HEK293 (cell line): ENCODE data around the gene S1PR2.

Experiments
- GLI4 ChIP-seq: fragments of 450-650 bp; formaldehyde crosslinking; IDR thresholded peaks from 2 replicates; pipeline ENCODE4 v1.5.1; 2016; ENCODE audit warnings: missing biosample characterization, missing genetic modification characterization
- KLF10 ChIP-seq: fragments of 450-650 bp; IDR thresholded peaks from 2 replicates; pipeline ENCODE4 v1.5.1; 2018; ENCODE audit warnings: missing biosample characterization, mild to moderate bottlenecking, missing genetic modification characterization
- SP7 ChIP-seq: fragments of 450-650 bp; formaldehyde crosslinking; IDR thresholded peaks from 2 replicates; pipeline ENCODE4 v1.5.1; 2016; ENCODE audit warnings: missing biosample characterization, missing genetic modification characterization
- YY1 ChIP-seq: fragments of 450-650 bp; formaldehyde crosslinking; IDR thresholded peaks from 2 replicates; pipeline ENCODE4 v1.5.1; 2018; ENCODE audit warnings: missing biosample characterization, missing genetic modification characterization
- ZNF10 ChIP-seq: fragments of 450-650 bp; formaldehyde crosslinking; IDR thresholded peaks from 2 replicates; pipeline ENCODE4 v1.5.1; 2017; ENCODE audit warnings: missing biosample characterization, missing genetic modification characterization
- ZNF112 ChIP-seq: fragments of 450-650 bp; formaldehyde crosslinking; IDR thresholded peaks from 2 replicates; pipeline ENCODE4 v1.5.0; 2017; ENCODE audit warnings: missing biosample characterization, missing genetic modification characterization
- ZNF174 ChIP-seq: fragments of 450-650 bp; formaldehyde crosslinking; IDR thresholded peaks from 2 replicates; pipeline ENCODE4 v1.5.0; 2017; ENCODE audit warnings: missing biosample characterization, mild to moderate bottlenecking, missing genetic modification characterization
- ZNF211 ChIP-seq: fragments of 450-650 bp; formaldehyde crosslinking; IDR thresholded peaks from 2 replicates; pipeline ENCODE4 v1.5.1; 2016; ENCODE audit warnings: low read depth, missing biosample characterization, missing genetic modification characterization
- ZNF266 ChIP-seq: fragments of 450-650 bp; formaldehyde crosslinking; IDR thresholded peaks from 2 replicates; pipeline ENCODE4 v1.5.1; 2016; ENCODE audit warnings: missing biosample characterization, missing genetic modification characterization, low read depth
- ZNF274 ChIP-seq, 2 experiments: fragments of 200-500 bp in 1 of 2; fragments of 450-650 bp in 1 of 2; sonication (Bioruptor generic) in 1 of 2; formaldehyde crosslinking in 1 of 2; IDR thresholded peaks; 2 replicates each; pipeline versions ENCODE4 v1.5.1 to v1.6.1; 2014 to 2016; ENCODE audit warnings: borderline replicate concordance in 1 of 2, inconsistent platforms in 1 of 2, low read length in 1 of 2, missing biosample characterization in 1 of 2, missing genetic modification characterization in 1 of 2
- ZNF335 ChIP-seq: fragments of 450-650 bp; formaldehyde crosslinking; conservative IDR thresholded peaks from 2 replicates; pipeline ENCODE4 v1.5.1; 2016; ENCODE audit warnings: missing biosample characterization, missing genetic modification characterization
- ZNF433 ChIP-seq: fragments of 450-650 bp; formaldehyde crosslinking; IDR thresholded peaks from 2 replicates; pipeline ENCODE4 v1.5.1; 2016; ENCODE audit warnings: missing biosample characterization, missing genetic modification characterization, low read depth
- ZNF521 ChIP-seq: fragments of 450-650 bp; formaldehyde crosslinking; IDR thresholded peaks from 2 replicates; pipeline ENCODE4 v1.5.1; 2017; ENCODE audit warnings: missing biosample characterization, mild to moderate bottlenecking, missing genetic modification characterization
- ZNF530 ChIP-seq: fragments of 450-650 bp; formaldehyde crosslinking; IDR thresholded peaks from 2 replicates; pipeline ENCODE4 v1.5.1; 2016; ENCODE audit warnings: low read depth, missing biosample characterization, missing genetic modification characterization
- ZNF549 ChIP-seq: fragments of 450-650 bp; IDR thresholded peaks from 2 replicates; pipeline ENCODE4 v1.5.1; 2018; ENCODE audit warnings: missing biosample characterization, missing genetic modification characterization, mild to moderate bottlenecking, inconsistent platforms, moderate library complexity
- ZNF600 ChIP-seq: fragments of 450-650 bp; formaldehyde crosslinking; IDR thresholded peaks from 2 replicates; pipeline ENCODE4 v1.5.1; 2016; ENCODE audit warnings: missing biosample characterization, missing genetic modification characterization
- ZNF610 ChIP-seq: fragments of 450-650 bp; formaldehyde crosslinking; IDR thresholded peaks from 2 replicates; pipeline ENCODE4 v1.5.1; 2016; ENCODE audit warnings: missing biosample characterization, missing genetic modification characterization, borderline replicate concordance
- ZNF624 ChIP-seq: fragments of 450-650 bp; formaldehyde crosslinking; IDR thresholded peaks from 2 replicates; pipeline ENCODE4 v1.5.1; 2017; ENCODE audit warnings: missing biosample characterization, missing genetic modification characterization
- ZNF629 ChIP-seq: fragments of 450-650 bp; formaldehyde crosslinking; IDR thresholded peaks from 2 replicates; pipeline ENCODE4 v1.5.1; 2017; ENCODE audit warnings: missing biosample characterization, missing genetic modification characterization
- ZNF664 ChIP-seq: fragments of 450-650 bp; formaldehyde crosslinking; IDR thresholded peaks from 2 replicates; pipeline ENCODE4 v1.5.1; 2016; ENCODE audit warnings: missing biosample characterization, missing genetic modification characterization
- ZNF707 ChIP-seq: fragments of 450-650 bp; formaldehyde crosslinking; IDR thresholded peaks from 2 replicates; pipeline ENCODE4 v1.5.1; 2016; ENCODE audit warnings: missing biosample characterization, missing genetic modification characterization
- ZNF830 ChIP-seq: fragments of 450-650 bp; IDR thresholded peaks from 2 replicates; pipeline ENCODE4 v1.5.0; 2018; ENCODE audit warnings: missing biosample characterization, missing genetic modification characterization, low read depth, mild to moderate bottlenecking, moderate library complexity
- ZSCAN30 ChIP-seq: fragments of 450-650 bp; IDR thresholded peaks from 2 replicates; pipeline ENCODE4 v1.5.1; 2018; ENCODE audit warnings: missing biosample characterization, mild to moderate bottlenecking, missing genetic modification characterization, moderate library complexity
- TF ChIP-seq, protein P1 (sequence below): sonication (generic); formaldehyde crosslinking; IDR thresholded peaks from 2 replicates; pipeline ENCODE4 v1.8.1; 2022; ENCODE audit warnings: mild to moderate bottlenecking, moderate library complexity, missing genetic modification reagents
- TF ChIP-seq, protein P2 (sequence below): fragments of 450-650 bp; IDR thresholded peaks from 2 replicates; pipeline ENCODE4 v1.5.1; 2018; ENCODE audit warnings: missing biosample characterization, mild to moderate bottlenecking, missing genetic modification characterization
- TF ChIP-seq, protein P3 (sequence below): IDR thresholded peaks from 2 replicates; pipeline ENCODE4 v1.6.1; 2011; ENCODE audit warnings: mild to moderate bottlenecking, low read depth, low read length, borderline replicate concordance
- TF ChIP-seq, protein P4 (sequence below): fragments of 450-650 bp; formaldehyde crosslinking; IDR thresholded peaks from 2 replicates; pipeline ENCODE4 v1.5.1; 2017; ENCODE audit warnings: missing biosample characterization, missing genetic modification characterization
- TF ChIP-seq, protein P5 (sequence below): fragments of 450-650 bp; formaldehyde crosslinking; IDR thresholded peaks from 2 replicates; pipeline ENCODE4 v1.5.1; 2016; ENCODE audit warnings: missing biosample characterization, missing genetic modification characterization
- TF ChIP-seq, protein P6 (sequence below): fragments of 450-650 bp; formaldehyde crosslinking; IDR thresholded peaks from 2 replicates; pipeline ENCODE4 v1.5.1; 2016; ENCODE audit warnings: missing biosample characterization, missing genetic modification characterization

S1PR2 gene

DNA sequence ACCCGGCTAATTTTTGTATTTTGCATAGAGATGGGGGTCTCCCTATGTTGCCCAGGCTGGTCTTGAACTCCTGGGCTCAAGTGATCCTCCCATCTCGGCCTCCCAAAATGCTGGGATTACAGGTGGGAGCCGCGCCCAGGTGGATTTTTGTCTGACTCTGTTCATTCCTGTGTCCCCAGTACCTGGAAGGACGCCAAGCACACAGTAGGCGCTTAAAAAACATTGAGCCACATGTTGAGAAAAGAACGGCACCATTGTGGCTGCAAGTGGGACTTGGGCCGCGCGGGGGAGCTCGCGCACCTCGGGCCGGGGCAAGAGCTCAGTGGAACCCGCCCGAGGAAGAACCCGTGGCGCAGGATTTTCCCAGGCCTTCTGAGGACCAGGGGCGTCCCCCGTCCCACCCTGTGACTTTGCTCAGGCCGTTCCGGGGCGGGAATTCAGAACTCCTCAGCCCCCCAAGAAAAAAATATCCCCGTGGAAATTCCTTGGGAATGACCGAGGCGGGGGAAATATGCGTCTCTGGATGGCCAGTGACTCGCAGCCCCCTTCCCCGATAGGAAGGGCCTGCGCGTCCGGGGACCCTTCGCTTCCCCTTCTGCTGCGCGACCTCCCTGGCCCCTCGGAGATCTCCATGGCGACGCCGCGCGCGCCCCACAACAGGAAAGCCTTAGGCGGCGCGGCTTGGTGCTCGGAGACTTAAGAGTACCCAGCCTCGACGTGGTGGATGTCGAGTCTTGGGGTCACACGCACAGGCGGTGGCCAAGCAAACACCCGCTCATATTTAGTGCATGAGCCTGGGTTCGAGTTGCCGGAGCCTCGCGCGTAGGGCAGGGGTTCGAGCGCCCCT lies 38.4 kb upstream of the S1PR2 start (continued):
- TF ChIP-seq ZNF521: no peak
- no peak for TF ChIP-seq ZNF549 (tag by site-specific recombination)
- TF ChIP-seq ZNF10 (tag by site-specific recombination): no peak
- no peak for TF ChIP-seq ZNF211 (tag by site-specific recombination)
- TF ChIP-seq, protein P1, sequence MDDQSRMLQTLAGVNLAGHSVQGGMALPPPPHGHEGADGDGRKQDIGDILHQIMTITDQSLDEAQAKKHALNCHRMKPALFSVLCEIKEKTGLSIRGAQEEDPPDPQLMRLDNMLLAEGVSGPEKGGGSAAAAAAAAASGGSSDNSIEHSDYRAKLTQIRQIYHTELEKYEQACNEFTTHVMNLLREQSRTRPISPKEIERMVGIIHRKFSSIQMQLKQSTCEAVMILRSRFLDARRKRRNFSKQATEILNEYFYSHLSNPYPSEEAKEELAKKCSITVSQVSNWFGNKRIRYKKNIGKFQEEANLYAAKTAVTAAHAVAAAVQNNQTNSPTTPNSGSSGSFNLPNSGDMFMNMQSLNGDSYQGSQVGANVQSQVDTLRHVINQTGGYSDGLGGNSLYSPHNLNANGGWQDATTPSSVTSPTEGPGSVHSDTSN (CRISPR knock-in tag): no peak
- 0 out of 2 replicates have a peak, but pooled peaks have one; percentile 23 for TF ChIP-seq ZNF629 (tag by site-specific recombination)
- no peak for TF ChIP-seq ZNF266
- TF ChIP-seq, protein P2, sequence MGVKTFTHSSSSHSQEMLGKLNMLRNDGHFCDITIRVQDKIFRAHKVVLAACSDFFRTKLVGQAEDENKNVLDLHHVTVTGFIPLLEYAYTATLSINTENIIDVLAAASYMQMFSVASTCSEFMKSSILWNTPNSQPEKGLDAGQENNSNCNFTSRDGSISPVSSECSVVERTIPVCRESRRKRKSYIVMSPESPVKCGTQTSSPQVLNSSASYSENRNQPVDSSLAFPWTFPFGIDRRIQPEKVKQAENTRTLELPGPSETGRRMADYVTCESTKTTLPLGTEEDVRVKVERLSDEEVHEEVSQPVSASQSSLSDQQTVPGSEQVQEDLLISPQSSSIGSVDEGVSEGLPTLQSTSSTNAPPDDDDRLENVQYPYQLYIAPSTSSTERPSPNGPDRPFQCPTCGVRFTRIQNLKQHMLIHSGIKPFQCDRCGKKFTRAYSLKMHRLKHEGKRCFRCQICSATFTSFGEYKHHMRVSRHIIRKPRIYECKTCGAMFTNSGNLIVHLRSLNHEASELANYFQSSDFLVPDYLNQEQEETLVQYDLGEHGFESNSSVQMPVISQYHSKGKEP (tag by site-specific recombination): peak; percentile 46; the same call in 1 of the 2 replicates
- TF ChIP-seq ZNF707 (tag by site-specific recombination): no peak
- no peak for TF ChIP-seq GLI4 (tag by site-specific recombination)
- no peak for TF ChIP-seq ZNF174
- no peak for TF ChIP-seq KLF10 (tag by site-specific recombination)
- TF ChIP-seq ZNF274 (IDR thresholded peaks at IDR 0.05; ENCODE audit: low read length): no peak
- no peak for TF ChIP-seq ZNF274 (tag by site-specific recombination; IDR thresholded peaks at IDR 0.05; ENCODE audit: borderline replicate concordance)
- TF ChIP-seq ZNF433 (tag by site-specific recombination): no peak
- 0 out of 2 replicates have a peak, but pooled peaks have one; percentile 45 for TF ChIP-seq ZNF335 (tag by site-specific recombination)
- no peak for TF ChIP-seq ZNF830
- peak; percentile 27; the same call in 1 of the 2 replicates for TF ChIP-seq YY1 (tag by site-specific recombination)
- TF ChIP-seq, protein P3, sequence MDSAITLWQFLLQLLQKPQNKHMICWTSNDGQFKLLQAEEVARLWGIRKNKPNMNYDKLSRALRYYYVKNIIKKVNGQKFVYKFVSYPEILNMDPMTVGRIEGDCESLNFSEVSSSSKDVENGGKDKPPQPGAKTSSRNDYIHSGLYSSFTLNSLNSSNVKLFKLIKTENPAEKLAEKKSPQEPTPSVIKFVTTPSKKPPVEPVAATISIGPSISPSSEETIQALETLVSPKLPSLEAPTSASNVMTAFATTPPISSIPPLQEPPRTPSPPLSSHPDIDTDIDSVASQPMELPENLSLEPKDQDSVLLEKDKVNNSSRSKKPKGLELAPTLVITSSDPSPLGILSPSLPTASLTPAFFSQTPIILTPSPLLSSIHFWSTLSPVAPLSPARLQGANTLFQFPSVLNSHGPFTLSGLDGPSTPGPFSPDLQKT: no peak
- no peak for TF ChIP-seq ZNF610 (tag by site-specific recombination)
- peak; percentile 89; the same call in 1 of the 2 replicates for TF ChIP-seq ZSCAN30
- TF ChIP-seq, protein P4, sequence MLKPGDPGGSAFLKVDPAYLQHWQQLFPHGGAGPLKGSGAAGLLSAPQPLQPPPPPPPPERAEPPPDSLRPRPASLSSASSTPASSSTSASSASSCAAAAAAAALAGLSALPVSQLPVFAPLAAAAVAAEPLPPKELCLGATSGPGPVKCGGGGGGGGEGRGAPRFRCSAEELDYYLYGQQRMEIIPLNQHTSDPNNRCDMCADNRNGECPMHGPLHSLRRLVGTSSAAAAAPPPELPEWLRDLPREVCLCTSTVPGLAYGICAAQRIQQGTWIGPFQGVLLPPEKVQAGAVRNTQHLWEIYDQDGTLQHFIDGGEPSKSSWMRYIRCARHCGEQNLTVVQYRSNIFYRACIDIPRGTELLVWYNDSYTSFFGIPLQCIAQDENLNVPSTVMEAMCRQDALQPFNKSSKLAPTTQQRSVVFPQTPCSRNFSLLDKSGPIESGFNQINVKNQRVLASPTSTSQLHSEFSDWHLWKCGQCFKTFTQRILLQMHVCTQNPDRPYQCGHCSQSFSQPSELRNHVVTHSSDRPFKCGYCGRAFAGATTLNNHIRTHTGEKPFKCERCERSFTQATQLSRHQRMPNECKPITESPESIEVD (tag by site-specific recombination): no peak
- TF ChIP-seq, protein P5, sequence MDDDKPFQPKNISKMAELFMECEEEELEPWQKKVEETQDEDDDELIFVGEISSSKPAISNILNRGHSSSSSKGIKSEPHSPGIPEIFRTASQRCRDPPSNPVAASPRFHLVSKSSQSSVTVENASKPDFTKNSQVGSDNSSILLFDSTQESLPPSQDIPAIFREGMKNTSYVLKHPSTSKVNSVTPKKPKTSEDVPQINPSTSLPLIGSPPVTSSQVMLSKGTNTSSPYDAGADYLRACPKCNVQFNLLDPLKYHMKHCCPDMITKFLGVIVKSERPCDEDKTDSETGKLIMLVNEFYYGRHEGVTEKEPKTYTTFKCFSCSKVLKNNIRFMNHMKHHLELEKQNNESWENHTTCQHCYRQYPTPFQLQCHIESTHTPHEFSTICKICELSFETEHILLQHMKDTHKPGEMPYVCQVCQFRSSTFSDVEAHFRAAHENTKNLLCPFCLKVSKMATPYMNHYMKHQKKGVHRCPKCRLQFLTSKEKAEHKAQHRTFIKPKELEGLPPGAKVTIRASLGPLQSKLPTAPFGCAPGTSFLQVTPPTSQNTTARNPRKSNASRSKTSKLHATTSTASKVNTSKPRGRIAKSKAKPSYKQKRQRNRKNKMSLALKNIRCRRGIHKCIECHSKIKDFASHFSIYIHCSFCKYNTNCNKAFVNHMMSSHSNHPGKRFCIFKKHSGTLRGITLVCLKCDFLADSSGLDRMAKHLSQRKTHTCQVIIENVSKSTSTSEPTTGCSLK (tag by site-specific recombination): no peak
- no peak for TF ChIP-seq ZNF664 (tag by site-specific recombination)
- no peak for TF ChIP-seq ZNF530
- TF ChIP-seq, protein P6, sequence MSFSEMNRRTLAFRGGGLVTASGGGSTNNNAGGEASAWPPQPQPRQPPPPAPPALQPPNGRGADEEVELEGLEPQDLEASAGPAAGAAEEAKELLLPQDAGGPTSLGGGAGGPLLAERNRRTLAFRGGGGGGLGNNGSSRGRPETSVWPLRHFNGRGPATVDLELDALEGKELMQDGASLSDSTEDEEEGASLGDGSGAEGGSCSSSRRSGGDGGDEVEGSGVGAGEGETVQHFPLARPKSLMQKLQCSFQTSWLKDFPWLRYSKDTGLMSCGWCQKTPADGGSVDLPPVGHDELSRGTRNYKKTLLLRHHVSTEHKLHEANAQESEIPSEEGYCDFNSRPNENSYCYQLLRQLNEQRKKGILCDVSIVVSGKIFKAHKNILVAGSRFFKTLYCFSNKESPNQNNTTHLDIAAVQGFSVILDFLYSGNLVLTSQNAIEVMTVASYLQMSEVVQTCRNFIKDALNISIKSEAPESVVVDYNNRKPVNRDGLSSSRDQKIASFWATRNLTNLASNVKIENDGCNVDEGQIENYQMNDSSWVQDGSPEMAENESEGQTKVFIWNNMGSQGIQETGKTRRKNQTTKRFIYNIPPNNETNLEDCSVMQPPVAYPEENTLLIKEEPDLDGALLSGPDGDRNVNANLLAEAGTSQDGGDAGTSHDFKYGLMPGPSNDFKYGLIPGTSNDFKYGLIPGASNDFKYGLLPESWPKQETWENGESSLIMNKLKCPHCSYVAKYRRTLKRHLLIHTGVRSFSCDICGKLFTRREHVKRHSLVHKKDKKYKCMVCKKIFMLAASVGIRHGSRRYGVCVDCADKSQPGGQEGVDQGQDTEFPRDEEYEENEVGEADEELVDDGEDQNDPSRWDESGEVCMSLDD (tag by site-specific recombination): no peak
- no peak for TF ChIP-seq ZNF112 (tag by site-specific recombination)
- TF ChIP-seq SP7 (tag by site-specific recombination): 0 out of 2 replicates have a peak, but pooled peaks have one; percentile 44
- TF ChIP-seq ZNF600 (tag by site-specific recombination): no peak
- TF ChIP-seq ZNF624 (tag by site-specific recombination): no peak
